Endothelial cell of umbilical vein (primary cell): ENCODE results near the gene NCOA7.

Experiments used
- EZH2 ChIP-seq: IDR thresholded peaks from 2 replicates; pipeline ENCODE4 v1.6.1; 2012; ENCODE audit warnings: borderline replicate concordance, low read depth, mild to moderate bottlenecking, moderate library complexity, low read length, inconsistent platforms; ENCODE audit not compliant: severe bottlenecking
- GATA2 ChIP-seq: IDR thresholded peaks from 2 replicates; pipeline ENCODE4 v1.7.0; 2011; ENCODE audit warnings: low read depth, mild to moderate bottlenecking, moderate library complexity, mixed read lengths, low read length; ENCODE audit not compliant: insufficient read length, insufficient read depth
- JUN ChIP-seq: IDR thresholded peaks from 2 replicates; pipeline ENCODE4 v1.6.1; 2011; ENCODE audit warnings: borderline replicate concordance, low read depth; ENCODE audit not compliant: insufficient read length, insufficient read depth
- POLR2A ChIP-seq: IDR thresholded peaks from 2 replicates; pipeline ENCODE4 v1.6.1; 2012; ENCODE audit warnings: low read depth, mild to moderate bottlenecking, control low read depth, low read length
- POLR2AphosphoS5 ChIP-seq: IDR thresholded peaks from 2 replicates; pipeline ENCODE4 v1.6.1; 2012; ENCODE audit warnings: low read depth, mild to moderate bottlenecking, control low read depth, low read length, moderate library complexity; ENCODE audit not compliant: insufficient read depth
- TF ChIP-seq, protein P1 (sequence below), 2 donors: IDR thresholded peaks; 1 replicate in 1 of 2; 2 replicates in 1 of 2; pipeline ENCODE4 v1.5.1; 2011; ENCODE audit warnings: low read length in 2 of 2, mild to moderate bottlenecking in 2 of 2, moderate library complexity in 2 of 2, control low read depth in 1 of 2, inconsistent platforms in 1 of 2, low read depth in 1 of 2; ENCODE audit not compliant: insufficient read depth in 1 of 2; ENCODE audit errors: extremely low read depth in 1 of 2
- TF ChIP-seq, protein P2 (sequence below): IDR thresholded peaks from 2 replicates; pipeline ENCODE4 v1.6.1; 2011; ENCODE audit not compliant: insufficient read depth, insufficient read length

DNA sequence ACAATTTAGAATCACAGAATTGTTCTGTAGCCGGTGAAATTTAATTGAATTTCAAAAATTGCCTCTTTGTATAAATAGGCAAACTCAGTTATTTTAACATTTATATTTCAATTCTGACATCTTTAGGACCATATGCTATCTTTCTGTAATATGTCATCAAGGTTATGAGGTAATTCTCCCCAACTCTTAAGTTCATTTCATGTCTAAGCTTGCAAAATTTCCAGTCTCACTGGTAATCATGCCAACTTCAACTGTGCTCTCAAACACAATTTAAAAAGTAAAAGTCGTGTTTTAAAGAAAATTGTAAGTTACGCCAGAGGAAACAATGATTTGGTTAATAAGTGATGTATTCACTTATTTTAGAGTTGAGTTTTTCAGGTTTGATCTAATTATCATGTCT is 1.4 kb downstream of the NCOA7 start:
- TF ChIP-seq, protein P1, sequence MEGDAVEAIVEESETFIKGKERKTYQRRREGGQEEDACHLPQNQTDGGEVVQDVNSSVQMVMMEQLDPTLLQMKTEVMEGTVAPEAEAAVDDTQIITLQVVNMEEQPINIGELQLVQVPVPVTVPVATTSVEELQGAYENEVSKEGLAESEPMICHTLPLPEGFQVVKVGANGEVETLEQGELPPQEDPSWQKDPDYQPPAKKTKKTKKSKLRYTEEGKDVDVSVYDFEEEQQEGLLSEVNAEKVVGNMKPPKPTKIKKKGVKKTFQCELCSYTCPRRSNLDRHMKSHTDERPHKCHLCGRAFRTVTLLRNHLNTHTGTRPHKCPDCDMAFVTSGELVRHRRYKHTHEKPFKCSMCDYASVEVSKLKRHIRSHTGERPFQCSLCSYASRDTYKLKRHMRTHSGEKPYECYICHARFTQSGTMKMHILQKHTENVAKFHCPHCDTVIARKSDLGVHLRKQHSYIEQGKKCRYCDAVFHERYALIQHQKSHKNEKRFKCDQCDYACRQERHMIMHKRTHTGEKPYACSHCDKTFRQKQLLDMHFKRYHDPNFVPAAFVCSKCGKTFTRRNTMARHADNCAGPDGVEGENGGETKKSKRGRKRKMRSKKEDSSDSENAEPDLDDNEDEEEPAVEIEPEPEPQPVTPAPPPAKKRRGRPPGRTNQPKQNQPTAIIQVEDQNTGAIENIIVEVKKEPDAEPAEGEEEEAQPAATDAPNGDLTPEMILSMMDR (IDR thresholded peaks at IDR 0.05; ENCODE audit: extremely low read depth in 1 of 2, insufficient read depth in 1 of 2, low read depth in 1 of 2, low read length in 2 of 2) = no peak
- TF ChIP-seq GATA2 = no peak
- TF ChIP-seq POLR2A = no peak
- no peak for TF ChIP-seq EZH2
- TF ChIP-seq JUN = no peak
- TF ChIP-seq, protein P2, sequence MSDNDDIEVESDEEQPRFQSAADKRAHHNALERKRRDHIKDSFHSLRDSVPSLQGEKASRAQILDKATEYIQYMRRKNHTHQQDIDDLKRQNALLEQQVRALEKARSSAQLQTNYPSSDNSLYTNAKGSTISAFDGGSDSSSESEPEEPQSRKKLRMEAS = no peak
- no peak for TF ChIP-seq POLR2AphosphoS5
